Ovary (tissue), 9 donors: ENCODE data around the gene ADPRM. TPM values are rescaled to one million over a fixed set of nuclear protein-coding genes. Genes with fewer than 3 reads are reported as not detected.
"Not testable (repeated sequence)": the region's sequence is repeated elsewhere in the genome, so short reads cannot be mapped to it uniquely, and the experiment has no call there.

Experiments
- DNase-seq, 5 donors: peaks; one replicate each; pipeline ENCODE4 v3.0.0-alpha.2; 2019 to 2020
- H3K27ac ChIP-seq, 2 donors: fragments of 200-600 bp; one replicate each; pipeline versions ENCODE4 v1.5.1 to v1.8.0; 2019 to 2022
- H3K27me3 ChIP-seq: fragments of 200-600 bp; one replicate; pipeline ENCODE4 v1.8.0; 2022
- H3K36me3 ChIP-seq: fragments of 200-600 bp; sonication (generic); one replicate; pipeline ENCODE4 v1.5.1; 2019
- H3K4me1 ChIP-seq: one replicate; pipeline ENCODE4 v1.8.1; 2013; ENCODE audit warnings: mild to moderate bottlenecking, moderate library complexity; ENCODE audit not compliant: insufficient read depth
- H3K4me3 ChIP-seq: fragments of 200-600 bp; sonication (generic); one replicate; pipeline ENCODE4 v1.5.1; 2017
- H3K9me3 ChIP-seq, 2 donors: fragments of 200-600 bp in 1 of 2; sonication (generic) in 1 of 2; one replicate each; pipeline versions ENCODE4 v1.5.1 to v1.8.1; 2013 to 2019; ENCODE audit warnings: mild to moderate bottlenecking in 1 of 2, moderate library complexity in 1 of 2
- CTCF ChIP-seq, 3 donors: fragments of 450-650 bp in 2 of 3; fragments of 200-600 bp in 1 of 3; IDR thresholded peaks; one replicate each; pipeline versions ENCODE4 v1.5.1 to v1.8.0; 2016 to 2022; ENCODE audit warnings: antibody characterized with exemption in 3 of 3, mild to moderate bottlenecking in 1 of 3
- EP300 ChIP-seq: sonication (generic); formaldehyde crosslinking; IDR thresholded peaks from one replicate; pipeline ENCODE4 v1.6.1; 2017; ENCODE audit warnings: antibody characterized with exemption
- POLR2A ChIP-seq: fragments of 450-650 bp; IDR thresholded peaks from one replicate; pipeline ENCODE4 v1.6.1; 2017; ENCODE audit warnings: antibody characterized with exemption, mild to moderate bottlenecking, moderate library complexity
- WGBS, 3 donors: extraction: QIAGEN DNeasy Blood & Tissue Kit in 1 of 3; methylation state at CpG; one replicate each; pipeline versions ENCODE4 v1.1.5 to v1.1.7; 2013 to 2017; 5-methylcytosine and 5-hydroxymethylcytosine counted together
- intact Hi-C, 4 donors: fragments of 100-400 bp; cut with DNase I; formaldehyde crosslinking; loops; one replicate each; pipeline versions ENCODE4 v1.11.0 to v1.15.1; 2022 to 2023
- polyA plus RNA-seq, 2 donors: library from polyadenylated mRNA; stranded (reverse); fragments of 200-250 nt in 1 of 2; fragments of 350-450 nt in 1 of 2; fragmentation: Illumina TruSeq in 1 of 2; extraction: RNeasy Lipid Tissue Mini Kit (QIAGEN cat#74804) in 1 of 2; gene quantifications; one replicate each; pipeline ENCODE4 v1.2.3, GENCODE V29; 2013 to 2014
- total RNA-seq, 7 donors: library from RNA; depleted of rRNA in 2 of 7; stranded (reverse); fragments of >200 nt in 2 of 7; fragmentation: NEBNext Ultra II Directional in 3 of 7; extraction: Animal tissue kit (Norgen Biotek cat#: 25700) in 3 of 7; gene quantifications; one replicate each; pipeline versions ENCODE4 v1.1.0 to v1.2.4, GENCODE V29; 2016 to 2023
- donor health status: DM: no; HTN: no; CAD: no; lungs with moderate emphysema.
- donor health status: DM: no; HTN: no; CAD: no.
- donor health status: Bipolar disorder and iron deficiency.
- donor health status: DM: yes; HTN: yes; CAD: no.
- donor health status: DM: no; HTN: no; CAD: no.
- donor health status: DM: yes; HTN: yes; CAD: no.

ADPRM gene
- total and polyA plus RNA-seq, 9 donors = 12.4 to 21.6 (median 15.3) TPM

GRCh38 chr17:10731408-10731879 lies 34.0 kb downstream of the ADPRM start:
- 90 to 95% (median 95%) methylated on average over 6 of the region's 6 CpGs for WGBS, 3 donors
- no peak for DNase-seq
- TF ChIP-seq POLR2A (no peak), EP300 (no peak), CTCF (IDR thresholded peaks at IDR 0.05) (no peak)
- Histone ChIP-seq H3K27ac (peak overlapping the region in 1 of 2 donors; percentile 98), H3K4me1 (peaks cover 2% of the 10 kb centered on the region), H3K27me3 (no peaks in the 10 kb centered on the region), H3K4me3 (no peak overlapping the region), H3K36me3 (no peaks in the 10 kb centered on the region), H3K9me3 (no peaks in the 10 kb centered on the region)
- intact Hi-C loops = loop anchor here in 1 of 4 donors (5.0 kb wide), 1 partner anchor 111 kb away; no protein-coding TSS in a partner anchor

DNA sequence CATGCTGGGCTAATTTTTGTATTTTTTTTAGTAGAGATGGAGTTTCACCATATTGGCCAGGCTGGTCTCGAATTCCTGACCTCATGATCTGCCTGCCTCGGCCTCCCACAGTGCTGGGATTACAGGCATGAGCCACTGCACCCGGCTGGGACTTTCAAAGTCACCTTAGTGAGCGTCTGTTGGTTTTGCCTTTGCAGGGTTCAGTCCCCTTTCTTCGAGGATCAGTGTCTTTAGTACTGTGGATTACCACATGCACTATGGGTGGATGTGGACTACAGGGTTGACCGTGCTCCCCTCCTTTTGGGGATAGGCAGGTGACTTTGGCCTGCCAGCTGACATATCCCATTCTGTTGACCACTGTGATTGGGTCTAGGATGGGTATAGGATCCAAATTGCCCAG lies 34.7 kb downstream of the ADPRM start:
- H3K4me1 ChIP-seq, H3K27me3 ChIP-seq, DNase-seq, H3K4me3 ChIP-seq, H3K27ac ChIP-seq, H3K36me3 ChIP-seq, H3K9me3 ChIP-seq: not testable (repeated sequence)
- 82 to 97% (median 87%) methylated on average over 6 of the region's 6 CpGs for WGBS, 3 donors
- intact Hi-C loops = loop anchor here in 1 of 4 donors (5.0 kb wide), 1 partner anchor 110 kb away; no protein-coding TSS in a partner anchor

GRCh38 chr17:10733666-10734065 lies 36.3 kb downstream of the ADPRM start:
- peaks cover 2% of the 10 kb centered on the region for H3K4me1 ChIP-seq
- no peak overlapping the region for H3K27ac ChIP-seq
- TF ChIP-seq EP300 = no peak
- TF ChIP-seq POLR2A = no peak
- no peak for TF ChIP-seq CTCF (IDR thresholded peaks at IDR 0.05)
- no peaks in the 10 kb centered on the region for H3K36me3 ChIP-seq
- intact Hi-C loops = loop anchor here in 1 of 4 donors (5.0 kb wide), 1 partner anchor 109 kb away; no protein-coding TSS in a partner anchor
- no peak for DNase-seq
- H3K9me3 ChIP-seq = no peaks in the 10 kb centered on the region
- 90 to 93% (median 91%) methylated on average over 3 of the region's 3 CpGs for WGBS, 3 donors
- H3K4me3 ChIP-seq = no peak overlapping the region
- H3K27me3 ChIP-seq = no peaks in the 10 kb centered on the region

- DNase-seq = no peak
- intact Hi-C loops = loop anchor here in 2 of 4 donors (5.0 kb wide), 2 partner anchors 107 to 117 kb away; no protein-coding TSS in a partner anchor
- H3K27ac ChIP-seq = no peak overlapping the region
- peaks cover 3% of the 10 kb centered on the region for H3K4me1 ChIP-seq
- H3K9me3 ChIP-seq = no peaks in the 10 kb centered on the region
- WGBS, 3 donors = 70 to 78% (median 71%) methylated on average over 2 of the region's 2 CpGs
- H3K4me3 ChIP-seq = no peak overlapping the region
- H3K36me3 ChIP-seq = no peaks in the 10 kb centered on the region
- H3K27me3 ChIP-seq = no peaks in the 10 kb centered on the region
- no peak for TF ChIP-seq CTCF (IDR thresholded peaks at IDR 0.05)
- TF ChIP-seq POLR2A = no peak
- no peak for TF ChIP-seq EP300
Observed at GRCh38 chr17:10735251-10735650, 37.9 kb downstream of the ADPRM start.

DNA sequence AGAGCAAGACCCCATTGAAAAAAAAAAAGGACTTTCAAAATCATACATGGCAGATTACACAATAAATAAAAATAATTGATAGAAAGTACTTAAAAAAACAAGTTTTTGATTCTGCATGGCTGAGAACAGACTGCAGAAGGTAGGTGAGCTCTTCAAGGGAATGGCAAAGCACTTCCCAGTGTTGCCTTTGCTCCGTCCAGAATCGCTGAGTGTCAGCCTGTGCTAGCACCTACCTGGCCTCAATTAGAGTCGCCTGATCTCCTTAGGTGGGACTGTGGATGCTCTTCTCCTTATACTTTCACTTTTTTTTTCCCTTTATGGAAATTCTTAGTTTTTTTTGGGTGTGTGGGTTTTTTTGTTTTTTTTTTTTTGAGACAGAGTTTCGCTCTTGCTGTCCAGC lies 38.4 kb downstream of the ADPRM start:
- TF ChIP-seq POLR2A (no peak), CTCF (IDR thresholded peaks at IDR 0.05) (no peak), EP300 (no peak)
- H3K9me3 ChIP-seq = no peaks in the 10 kb centered on the region
- no peaks in the 10 kb centered on the region for H3K36me3 ChIP-seq
- peaks cover 3% of the 10 kb centered on the region for H3K4me1 ChIP-seq
- 89 to 95% (median 90%) methylated on average over 4 of the region's 4 CpGs for WGBS, 3 donors
- no peak overlapping the region for H3K4me3 ChIP-seq
- no peak for DNase-seq
- H3K27ac ChIP-seq = no peak overlapping the region
- intact Hi-C loops = loop anchor here in 3 of 4 donors (2.0 to 5.0 kb wide), 3 partner anchors 106 to 116 kb away; no protein-coding TSS in a partner anchor
- no peaks in the 10 kb centered on the region for H3K27me3 ChIP-seq
